Activated T-cell treated with anti-CD3 and anti-CD28 coated beads for 24 hours (primary cell): ENCODE measurements around the gene GNG8.

ENCODE experiments used
- DNase-seq: peaks from one replicate; pipeline ENCODE4 v3.0.0-alpha.2; 2020; ENCODE audit warnings: low read depth

Gene GNG8

DNA sequence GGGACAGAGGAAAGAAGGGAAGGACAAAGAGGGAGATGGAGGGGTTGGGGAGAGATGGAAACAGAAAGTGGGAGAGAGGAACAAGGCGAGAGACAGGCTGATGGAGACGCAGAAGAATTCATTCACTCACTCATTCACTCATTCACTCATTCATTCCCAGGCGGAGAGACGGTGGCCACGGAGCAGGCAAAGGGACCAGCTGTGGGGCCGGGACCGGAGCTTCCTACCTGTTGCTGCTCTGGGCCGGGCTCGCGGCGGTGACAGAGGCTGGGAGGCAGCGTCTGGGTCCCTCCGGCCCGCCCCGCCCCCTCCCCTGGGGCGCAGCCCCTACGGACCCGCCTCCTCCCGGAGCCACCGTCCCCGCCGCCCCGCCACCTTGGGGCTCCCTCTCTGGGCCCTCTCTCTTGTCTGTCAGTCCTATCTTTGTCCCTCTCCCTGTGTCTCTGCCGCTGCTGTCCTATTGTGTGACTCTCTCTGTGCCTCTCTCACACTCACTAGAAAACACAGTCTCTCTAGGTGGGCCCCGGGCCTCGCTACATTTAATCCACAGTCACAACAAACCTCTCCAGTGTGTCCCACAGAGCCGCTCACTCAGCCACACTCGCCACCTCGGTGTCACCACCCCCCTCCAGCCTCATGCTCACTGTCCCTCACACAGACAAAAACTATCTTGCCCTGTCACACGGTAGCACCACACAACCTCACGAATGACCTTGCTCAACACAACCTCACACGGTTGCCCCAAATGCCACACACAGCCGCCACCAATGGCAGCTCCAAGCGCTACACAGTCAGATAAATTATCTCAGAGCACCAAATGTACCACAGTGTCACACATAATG is at the start of gene GNG8:
Gene GNG8, minus strand, starts transcription at position 283 of the 842 bp plus-strand sequence. CDS start 1,520 bp downstream, outside the sequence.
- DNase-seq, result no peak

- DNase-seq, result no peak
These were observed 49.2 kb upstream of the GNG8 start for GRCh38 chr19:46685189-46685588.

- DNase-seq, result peak; percentile 51
These were observed 42.2 kb upstream of the GNG8 start for GRCh38 chr19:46678110-46678732.

DNA sequence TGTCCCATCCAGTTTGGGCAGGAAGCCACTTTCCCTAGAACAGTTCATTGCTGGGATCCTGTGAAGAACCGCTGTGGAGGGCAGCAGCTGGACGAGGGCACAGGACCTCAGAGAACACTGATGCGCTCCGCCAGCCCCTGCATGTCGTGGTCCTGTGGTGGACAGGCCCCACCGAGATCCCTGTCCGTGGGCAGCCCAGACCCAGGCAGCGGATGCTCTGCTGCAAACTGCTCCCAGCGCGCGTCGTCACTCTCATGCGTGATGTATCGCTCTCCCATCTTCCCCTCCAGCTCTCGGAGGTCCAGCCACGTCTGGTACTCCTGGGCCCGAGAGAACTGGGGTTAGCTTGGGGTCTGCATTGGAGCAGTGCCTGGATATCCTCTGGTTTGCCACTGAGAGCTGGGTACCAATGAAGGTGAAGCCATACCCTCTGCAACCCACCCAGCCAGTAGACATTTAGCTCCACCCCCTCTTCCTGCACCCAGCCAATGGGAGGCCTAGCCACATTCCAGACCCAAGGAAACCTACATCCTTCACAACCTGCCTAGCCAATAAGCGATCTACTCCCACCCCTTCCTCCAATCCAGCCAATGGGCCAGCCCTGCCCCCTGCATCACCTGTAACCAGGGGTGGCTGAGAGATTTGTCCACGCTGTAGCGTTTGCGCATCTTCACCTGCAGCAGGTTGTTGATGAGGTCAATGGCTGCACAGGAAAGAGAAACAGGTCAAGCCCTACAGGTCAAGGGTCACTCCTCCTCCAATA is 38.6 kb upstream of the GNG8 start:
- DNase-seq, result no peak

- no peak for DNase-seq
These were observed 34.8 kb upstream of the GNG8 start for GRCh38 chr19:46670813-46671212.

GRCh38 chr19:46668662-46669061 is 32.7 kb upstream of the GNG8 start:
- no peak for DNase-seq

DNA sequence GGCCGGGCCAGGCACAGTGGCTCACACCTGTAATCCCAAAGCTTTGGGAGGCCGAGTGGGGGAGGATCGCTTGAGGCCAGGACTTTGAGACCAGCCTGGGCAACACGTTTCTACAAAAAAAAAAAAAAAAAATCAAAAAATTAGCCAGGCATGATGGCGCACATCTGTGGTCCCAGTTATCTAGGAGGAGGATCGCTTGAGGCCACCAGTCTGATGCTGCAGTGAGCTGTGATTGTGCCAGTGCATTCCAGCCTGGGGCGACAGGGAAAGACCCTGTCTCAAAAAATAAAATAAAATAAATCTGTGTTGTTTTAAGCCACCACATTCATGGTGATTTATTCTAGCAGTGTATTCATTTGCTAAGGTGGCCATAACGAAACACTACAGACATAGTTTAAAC is 29.1 kb upstream of the GNG8 start:
- no peak for DNase-seq

DNA sequence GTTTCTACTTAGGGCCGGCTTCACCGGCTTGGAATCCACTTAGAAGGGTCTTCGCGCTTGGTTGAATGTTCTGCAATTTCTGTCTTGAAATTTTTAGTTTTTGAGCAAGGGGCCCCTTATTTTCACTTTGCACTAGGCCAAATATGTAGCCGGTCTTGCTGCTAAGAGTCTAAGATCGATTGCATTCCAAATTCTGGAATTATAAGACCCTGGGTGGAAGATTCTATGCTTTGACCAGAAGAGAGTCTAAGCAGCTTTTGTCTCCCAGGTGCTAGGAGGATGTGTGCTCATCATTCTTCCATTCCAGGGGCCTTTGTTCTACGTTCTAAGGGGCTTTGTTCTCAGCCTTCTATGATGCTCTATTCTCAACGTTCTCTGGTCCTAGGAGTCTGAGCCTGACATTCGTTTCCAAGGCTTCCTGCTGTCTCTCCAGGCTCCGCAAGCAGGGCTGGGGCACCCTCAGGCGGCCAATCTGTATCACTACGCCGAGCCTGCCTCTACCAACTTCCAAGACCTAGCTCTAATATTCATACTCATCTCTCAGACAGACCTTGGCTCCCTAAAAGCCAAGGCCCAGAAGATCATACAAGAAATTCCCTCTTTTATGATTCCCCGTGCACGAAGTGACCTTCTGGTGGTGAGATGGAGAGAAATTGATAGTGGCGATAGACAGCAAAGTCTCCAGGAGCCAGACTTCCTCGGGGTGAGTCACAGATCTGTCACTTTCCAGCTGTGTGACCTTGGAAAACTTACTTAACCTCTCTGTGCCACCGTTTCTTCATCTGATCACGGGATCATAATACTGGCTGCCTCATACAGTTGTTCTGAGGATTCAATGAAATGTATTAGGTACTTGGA is 26.0 kb upstream of the GNG8 start:
- peak; percentile 66 for DNase-seq

- DNase-seq, result peak; percentile 100
These were observed 25.2 kb upstream of the GNG8 start, which contains the start of gene DACT3 for GRCh38 chr19:46661020-46661731. TSS of gene DACT3 (minus strand) at chr19:46661182. CDS start at chr19:46661064, 118 bp downstream.

DNA sequence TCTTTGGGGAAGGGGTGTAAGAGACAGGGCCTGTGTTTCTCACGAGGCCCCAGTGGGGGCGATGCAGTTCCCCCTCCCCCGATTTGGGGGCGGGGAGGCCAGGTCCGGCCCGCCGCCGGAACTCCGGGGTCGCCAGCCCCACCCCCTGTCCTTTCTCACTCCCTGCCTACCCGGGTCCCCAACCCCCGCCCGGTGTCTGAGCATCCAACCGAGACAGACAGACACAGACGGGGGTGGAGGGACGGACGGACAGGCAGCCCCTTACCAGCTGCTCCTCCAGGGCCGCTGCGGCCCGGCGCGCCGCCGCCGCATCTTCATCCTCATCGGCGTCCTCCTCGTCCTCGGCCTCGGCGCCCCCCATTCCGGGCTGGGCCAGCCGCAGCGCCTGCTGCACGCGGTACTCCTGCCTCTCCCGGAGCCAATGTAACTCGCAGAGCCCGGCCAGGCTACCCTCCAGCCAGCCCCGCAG is 24.6 kb upstream of the GNG8 start:
- DNase-seq, result no peak

GRCh38 chr19:46660008-46660517 is 24.1 kb upstream of the GNG8 start:
- DNase-seq, result no peak

GRCh38 chr19:46659151-46660007 is 23.4 kb upstream of the GNG8 start:
- DNase-seq, result no peak

DNA sequence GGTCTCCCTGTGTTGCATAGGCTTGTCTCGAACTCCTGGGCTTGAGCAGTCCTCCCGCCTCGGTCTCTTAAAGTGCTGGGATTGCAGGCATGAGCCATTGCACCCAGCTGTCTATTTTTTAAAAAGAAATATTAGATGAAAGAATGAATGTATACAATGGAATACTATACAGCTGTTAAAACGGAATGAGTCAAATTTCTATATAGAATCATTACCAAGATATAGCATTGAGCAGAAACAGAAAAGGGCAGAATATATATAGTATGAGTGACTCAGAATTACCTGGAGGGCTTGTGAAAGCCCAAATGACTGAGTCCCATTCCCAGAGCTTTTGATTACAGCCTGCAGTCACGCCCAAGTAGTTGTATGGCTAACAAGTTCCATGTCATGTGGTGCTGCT is 20.5 kb upstream of the GNG8 start:
- DNase-seq, result no peak

GRCh38 chr19:46654621-46655152 is 18.7 kb upstream of the GNG8 start:
- DNase-seq, result no peak

- DNase-seq, result no peak
These were observed 14.4 kb upstream of the GNG8 start for GRCh38 chr19:46650445-46650844.

- DNase-seq, result no peak
These were observed 13.3 kb upstream of the GNG8 start for GRCh38 chr19:46648961-46649960.

DNA sequence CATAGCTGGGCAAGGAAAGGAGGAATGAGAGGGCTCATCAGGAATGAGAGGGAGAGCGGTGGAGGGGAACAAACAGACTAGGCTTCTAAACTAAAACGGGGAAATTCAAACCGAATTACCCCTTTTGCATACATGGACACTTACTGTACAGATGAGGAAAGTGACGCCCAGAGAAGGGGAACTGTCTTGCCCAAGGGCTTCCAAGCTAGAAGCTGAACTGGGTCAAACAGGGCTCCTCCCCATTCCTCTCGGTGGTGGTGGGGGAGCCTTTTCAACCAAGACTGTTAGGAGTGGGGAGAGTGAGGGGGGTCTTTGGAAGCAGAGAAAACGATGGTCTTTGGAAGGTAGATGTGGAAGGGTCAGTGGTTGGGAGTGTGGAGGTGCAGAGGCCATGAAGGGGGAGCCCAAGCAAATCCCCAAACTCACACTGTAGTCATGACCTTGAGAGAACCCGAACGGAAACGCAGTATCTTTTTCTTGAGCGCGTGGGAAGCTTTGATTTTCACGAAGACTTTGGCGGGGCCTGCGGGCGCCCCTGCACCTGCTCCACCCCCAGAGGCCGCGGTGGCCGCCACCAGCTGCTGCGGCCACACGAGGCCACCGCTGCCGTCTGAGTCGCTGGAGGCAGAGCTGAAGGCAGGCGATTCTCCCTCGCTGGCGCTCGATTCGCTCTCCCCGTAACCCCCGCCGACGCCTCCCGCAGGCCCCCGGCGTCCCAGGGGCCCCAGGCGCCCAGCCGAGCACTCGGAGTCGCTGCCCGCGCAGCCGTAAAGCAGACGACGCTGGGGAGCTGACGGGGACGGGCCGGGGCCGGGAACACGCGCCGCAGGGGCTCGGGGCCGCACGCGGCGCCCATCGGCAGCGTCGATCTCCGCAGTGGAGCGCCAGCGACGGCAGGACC is 12.3 kb upstream of the GNG8 start:
- DNase-seq, result no peak
